Urothelium cell line (cell line): ENCODE data around the gene PDE9A.

Experiments used
- DNase-seq: peaks from one replicate; pipeline ENCODE4 v3.0.0; 2011; ENCODE audit warnings: low spot score, mixed read lengths
- FAIRE-seq: peaks from 2 replicates; lab custom pipeline; 2011; peaks lifted over from hg19 to GRCh38; lab: Jason Lieb, UNC

PDE9A gene

DNA sequence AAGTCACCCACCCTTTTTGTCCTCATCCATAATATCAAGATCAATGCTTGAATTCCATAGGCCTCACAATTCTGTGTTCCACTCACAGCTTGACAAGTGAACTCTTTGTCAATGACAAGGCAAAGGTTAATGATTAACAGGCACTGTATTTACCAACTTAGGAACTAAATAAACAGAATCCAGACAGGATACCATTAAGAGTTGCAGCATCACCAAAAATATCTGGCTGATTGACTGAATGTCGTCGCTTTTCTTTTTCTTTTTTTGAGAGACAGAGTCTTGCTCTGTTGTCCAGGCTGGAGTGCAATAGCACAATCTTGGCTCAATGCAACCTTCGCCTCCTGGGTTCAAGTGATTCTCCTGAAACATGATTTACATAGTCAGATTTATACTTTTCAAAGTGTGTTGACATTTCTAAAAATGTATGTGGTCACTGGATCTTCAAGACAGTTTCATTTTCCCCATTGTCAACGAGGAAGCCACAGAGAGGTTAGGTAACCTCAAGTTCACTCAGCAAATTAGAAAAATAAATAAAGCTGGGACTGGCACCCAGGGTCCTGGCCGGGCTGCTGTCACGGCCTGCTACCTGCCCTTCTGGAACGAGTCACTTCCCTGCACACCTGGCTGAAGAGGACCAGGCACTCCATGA is 81.0 kb downstream of the PDE9A start:
- no peak for FAIRE-seq
- no peak for DNase-seq

DNA sequence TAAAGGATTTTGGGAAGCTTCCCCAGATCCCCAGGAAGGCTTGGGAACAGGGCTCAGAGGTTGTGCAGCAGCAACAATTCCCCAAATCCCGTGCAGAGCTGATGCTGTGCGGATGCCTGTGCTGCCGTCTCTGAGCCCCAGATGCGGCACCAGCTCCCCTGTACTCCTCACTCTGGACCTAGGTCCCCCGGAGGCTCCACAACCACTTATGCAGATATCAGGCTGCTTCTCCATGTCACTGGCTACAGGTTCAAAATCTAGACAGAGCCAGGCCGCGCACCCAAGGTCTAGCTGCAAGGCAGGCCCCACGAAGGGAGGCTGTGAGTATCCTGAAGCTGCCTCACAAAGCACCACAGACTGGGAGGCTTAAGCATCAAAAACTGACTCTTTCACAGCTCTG is 81.6 kb downstream of the PDE9A start:
- no peak for FAIRE-seq
- DNase-seq: no peak

DNA sequence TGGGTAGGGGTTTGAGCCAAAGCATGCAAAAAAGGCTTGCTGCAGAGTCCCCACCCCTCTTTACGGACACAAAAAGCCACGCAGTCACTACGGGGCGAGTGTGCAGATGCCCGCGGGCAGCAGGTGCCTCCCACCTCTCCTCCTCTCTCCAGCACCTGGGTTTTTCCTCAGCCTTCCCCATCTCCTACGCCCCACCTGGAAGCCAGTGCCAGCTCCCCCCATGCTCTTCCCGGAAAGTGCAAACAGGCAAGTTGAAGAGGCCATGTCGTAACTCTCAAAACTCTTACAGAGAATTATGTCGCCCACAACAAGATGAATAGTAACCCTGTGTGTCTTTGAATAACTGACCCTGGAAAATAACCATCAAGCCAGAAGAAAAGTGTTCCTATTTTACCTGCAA is 82.5 kb downstream of the PDE9A start:
- FAIRE-seq: no peak
- no peak for DNase-seq

DNA sequence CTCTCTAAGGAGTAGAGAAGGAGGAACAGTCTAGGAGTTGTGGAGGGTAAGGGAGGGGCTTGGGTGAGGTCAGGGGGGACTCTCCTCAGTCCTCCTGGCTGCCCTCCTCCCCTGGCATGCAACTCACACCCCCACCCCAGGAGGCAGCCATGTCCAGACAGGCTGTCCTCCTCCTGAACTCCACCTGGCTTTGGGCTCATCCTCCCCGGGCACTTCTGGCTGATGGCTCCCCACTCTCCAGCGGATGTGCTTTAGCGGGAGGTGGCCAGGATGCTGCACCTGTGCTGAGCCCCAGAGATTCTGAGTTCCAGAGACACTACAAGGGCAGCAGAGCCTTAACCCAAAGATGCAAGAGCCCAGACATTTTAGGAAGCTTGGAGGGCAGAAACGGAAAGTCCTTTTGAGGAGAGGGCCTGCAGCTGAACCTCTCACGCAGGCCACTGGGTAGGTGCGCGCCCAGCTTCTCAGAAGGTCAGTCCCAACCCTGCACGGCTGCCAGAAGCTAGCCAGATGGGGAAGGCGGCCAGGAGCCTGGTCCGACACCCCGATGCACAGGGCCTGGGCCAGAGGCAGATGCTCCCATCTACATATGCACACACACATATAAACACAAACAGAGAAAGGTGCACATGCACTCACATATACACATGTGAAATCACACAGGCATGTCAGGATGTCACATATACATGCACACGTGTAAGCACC is 83.4 kb downstream of the PDE9A start:
- no peak for DNase-seq
- FAIRE-seq: no peak

DNA sequence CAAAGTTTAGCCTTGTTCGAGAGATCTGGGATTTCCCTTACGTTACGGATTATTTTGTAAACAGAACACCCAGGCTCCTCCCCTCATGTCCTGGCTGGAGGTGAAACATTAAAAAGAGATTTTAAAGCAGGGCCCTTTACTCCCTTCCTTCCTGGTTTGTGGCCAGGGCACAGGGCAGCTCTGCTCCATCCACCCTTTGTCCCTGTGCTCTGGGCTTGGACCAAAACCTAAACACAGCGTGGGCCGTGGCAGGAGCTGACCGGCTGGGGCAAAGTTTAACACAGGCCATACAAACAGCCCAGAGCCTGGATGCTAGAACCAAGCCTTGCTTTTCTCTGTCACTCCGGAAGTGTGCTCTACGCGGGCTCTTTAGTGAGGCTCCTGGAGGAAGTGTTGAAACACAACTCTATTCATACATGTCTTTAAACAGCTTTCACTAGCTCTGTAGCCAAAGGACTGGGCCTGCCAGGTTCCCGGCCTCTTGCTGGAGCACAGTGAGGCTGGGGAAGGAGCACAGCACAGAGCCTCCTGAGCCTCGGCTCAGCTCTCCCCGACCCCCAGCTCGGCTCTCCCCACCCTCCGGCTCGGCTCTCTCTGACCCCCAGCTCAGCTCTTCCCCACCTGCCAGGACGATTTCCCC is 84.7 kb downstream of the PDE9A start:
- DNase-seq: no peak
- no peak for FAIRE-seq

DNA sequence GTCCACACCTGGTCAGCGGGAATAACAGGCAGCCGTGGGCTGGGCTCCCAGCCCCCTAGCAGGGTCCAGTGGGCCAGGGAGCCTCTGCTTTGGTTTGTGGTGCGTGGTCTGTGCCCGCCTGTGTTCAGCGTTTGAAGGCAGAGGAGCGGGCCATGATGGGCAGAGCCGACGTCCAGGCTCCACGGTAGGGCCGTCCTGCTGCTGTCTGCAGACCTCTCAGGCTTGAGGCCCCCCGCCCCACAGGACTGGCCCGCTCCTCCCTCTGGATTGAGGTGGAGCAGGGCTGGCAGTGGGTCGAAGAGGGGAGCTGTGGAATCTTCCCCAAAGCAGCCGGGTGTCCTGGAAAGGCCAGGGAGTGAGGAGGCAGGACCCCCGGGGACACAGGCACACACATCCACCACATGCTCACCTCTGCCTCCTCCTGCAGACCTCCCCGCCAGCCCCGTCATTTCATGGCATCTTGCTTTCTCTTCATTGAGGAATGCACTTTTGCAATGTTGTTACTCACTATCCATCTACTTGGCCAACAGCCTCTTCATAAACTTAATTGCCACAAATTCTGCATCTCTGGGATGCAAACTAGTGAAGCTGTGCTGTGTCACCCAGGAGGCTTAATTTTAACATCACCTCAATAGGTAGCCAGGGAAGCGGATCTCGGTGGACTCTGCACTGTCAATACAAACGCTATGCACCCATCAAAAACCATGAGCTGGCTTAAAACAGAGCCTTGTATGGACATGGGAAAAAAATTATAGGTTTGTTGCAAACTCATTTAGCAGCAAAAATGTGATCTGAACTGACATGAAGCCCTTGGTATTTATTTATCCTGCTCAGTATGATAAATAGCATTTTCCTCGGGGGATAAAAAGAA is 85.9 kb downstream of the PDE9A start:
- FAIRE-seq (no peak), DNase-seq (no peak)

DNA sequence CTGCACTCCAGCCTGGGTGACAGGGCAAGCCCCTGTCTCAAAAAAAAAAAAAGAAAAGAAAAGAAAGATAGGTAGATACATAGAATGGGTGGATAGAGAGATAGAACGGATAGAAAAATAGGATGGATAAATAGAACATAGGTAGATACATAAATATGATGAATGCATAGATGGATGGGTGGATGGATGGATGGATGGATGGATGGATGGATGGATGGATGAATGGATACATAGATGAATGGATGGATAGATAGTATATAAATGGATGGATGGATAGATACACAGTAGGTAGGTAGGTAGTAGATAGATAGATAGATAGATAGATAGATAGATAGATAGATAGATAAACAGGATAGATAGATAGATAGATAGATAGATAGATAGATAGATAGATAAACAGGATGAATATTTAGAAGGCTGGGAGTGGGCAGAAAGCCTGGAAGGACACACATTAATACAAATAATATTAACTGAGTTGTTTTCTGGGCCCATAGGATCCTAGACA is 87.0 kb downstream of the PDE9A start:
- DNase-seq: no peak
- FAIRE-seq: no peak

DNA sequence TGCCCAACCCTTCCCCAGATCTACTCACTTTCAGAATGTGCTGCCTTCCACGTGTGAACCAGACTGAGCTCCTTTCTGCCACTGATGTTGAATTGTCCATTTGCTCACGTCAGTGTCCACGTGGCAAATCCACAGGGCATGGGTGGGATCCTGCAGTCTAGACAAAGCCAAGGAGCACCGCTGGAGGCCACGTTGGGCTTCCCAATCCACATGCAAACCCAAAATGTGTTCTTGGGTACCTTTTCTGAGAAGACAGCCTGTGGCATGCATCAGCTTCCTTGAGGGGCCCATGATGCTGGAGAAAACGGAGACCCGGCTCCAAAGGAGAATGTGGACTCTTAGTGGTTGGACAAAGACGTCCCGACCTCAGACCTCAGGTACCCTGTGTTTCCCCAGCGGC is 87.6 kb downstream of the PDE9A start:
- FAIRE-seq (no peak), DNase-seq (no peak)

DNA sequence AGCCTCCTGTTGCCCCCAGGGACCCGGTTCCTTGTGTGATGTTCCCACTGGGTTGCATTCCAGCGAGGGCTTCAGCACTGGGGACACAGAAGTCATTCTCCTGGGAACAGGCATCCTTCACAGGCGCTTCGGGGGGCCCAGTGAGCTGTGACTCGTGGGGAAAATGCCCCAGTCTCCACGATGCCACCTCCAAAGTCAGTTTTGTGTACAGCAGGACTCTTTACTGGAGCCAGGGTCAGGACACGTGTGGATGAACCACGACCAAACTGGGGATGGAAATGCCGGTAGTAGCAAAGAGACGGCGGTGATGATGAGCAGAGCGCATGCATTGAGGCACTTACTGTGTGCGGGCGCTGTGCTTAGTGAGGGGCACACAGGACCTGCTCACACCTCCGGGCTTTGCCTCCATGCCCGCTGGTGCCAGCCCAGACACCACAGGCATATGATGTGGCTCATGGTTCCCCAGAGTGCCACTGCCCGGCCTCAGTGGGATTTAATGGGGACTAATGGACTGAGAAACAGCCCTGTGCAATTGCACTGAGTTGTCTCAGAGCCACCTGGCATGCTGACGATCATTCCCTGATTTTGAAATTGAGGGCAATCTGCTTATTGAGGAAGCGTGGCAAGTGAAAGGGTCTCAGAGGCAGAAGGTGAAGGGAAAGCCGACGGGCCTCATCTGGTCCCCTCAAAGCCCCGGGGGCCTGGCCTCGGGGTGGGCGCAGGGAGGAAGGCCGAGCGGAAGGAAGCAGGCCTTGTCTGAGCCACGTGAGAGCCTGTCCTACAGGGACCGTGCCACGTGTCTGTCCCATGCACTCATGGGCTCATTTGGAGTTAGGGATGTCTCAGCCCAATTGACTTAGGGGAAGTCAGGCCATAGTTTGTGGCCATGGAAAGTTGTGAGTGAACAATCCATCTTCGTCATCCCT is 91.4 kb downstream of the PDE9A start:
- no peak for DNase-seq
- no peak for FAIRE-seq

DNA sequence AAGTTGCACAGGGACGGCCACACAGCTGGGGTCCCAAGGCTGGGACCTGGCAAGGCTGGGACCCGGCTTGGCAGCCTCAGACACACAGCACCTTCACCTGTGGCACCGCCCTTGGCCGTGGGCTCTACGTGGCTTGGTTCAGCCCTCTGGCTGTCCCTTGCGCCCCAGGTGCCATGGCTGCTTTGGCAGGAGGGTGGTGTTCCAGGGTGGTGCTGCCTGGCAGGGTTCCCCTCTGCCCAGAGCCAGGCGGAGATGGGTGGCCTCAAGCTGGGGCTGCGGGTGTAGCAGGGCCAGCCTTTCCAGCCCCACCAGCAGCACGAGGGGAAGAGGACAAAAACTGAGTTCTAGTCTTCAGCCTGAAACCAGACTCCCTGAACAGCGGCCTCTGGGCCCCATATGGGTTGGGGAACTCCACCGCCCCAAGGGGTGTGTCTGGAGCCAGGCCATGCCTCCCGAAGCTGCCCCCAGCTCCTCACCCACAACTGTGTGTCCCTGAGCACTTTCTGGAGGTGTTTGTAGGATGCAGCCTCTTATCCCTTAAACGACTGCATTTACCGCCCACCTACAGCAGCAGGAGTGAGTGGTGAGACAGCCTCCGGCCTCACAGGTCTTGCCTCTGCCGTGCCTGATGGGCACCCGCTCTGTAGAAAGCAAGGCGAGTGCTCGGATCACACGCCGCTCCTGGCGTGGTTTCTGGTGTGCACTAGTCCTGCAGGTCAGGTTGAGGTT is 92.3 kb downstream of the PDE9A start:
- FAIRE-seq (no peak), DNase-seq (no peak)

DNA sequence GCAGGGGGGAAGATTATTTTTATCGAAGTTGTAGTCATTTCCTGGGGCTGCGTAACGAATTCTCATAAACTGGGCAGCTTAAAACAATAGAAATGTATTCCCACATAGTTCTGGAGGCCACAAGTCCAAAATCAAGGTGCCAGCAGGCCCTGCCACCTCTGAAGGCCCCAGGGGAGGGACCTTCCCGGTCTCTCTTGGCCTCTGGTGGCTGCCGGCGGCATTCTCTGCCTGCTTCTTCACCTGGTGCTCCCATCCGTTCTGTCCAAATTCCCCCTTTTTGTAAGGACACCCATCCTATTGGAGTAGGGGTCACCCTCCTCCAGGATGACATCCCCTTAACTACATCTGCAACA is 92.8 kb downstream of the PDE9A start:
- DNase-seq (no peak), FAIRE-seq (no peak)

DNA sequence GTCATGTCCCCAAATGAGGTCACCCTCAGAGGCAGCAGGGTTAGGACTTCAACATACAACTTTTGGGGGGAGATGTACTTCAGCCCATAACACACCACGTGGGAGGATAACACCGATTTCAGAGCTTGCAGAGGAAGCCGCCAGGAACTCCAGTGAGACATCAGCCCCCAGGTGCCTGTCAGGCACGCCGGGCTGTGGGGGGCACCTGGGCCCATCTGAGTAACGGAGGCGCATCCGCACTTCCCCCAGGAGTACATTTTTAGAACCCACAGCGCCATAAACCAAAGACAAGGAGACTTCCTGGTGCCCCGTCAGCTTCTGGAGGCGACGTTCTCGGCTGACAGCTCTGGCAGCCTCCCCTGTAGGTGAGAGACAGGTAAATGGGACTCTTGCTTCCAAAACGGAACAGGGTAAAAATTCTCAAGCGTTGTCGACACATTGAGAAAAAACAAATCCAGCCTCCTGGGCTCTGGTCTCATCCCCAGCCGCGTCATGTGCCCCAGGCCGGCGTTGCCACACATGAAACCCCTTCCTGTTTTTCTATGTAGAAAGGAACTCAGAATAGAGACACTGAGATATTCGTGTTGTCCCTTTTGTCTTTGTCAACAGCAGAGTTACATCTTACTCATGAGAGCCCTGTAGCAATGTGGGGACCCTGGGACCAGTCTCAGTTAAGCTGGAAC is 93.3 kb downstream of the PDE9A start:
- DNase-seq: no peak
- FAIRE-seq: no peak

DNA sequence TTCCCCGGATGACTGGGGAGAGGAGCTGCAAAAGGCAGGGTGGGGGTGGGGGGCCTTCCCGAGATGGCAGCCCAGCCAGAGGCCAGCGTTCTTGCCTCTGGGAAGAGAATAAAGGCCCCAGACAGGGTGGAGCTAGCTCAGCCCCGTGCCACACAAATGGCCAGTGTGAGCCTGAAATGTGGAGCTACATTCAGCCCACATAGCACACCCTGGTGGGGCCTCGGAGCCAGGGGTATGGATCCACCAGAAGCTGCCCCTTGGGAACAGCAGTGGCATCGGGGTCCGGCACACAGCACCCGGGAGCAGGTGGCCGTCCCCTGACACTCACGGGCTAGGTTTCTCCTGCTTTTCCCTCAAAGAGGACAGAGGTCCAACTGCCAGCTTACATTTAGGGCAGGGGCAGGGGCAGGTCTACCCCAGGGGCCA is 93.9 kb downstream of the PDE9A start:
- DNase-seq (no peak), FAIRE-seq (no peak)

DNA sequence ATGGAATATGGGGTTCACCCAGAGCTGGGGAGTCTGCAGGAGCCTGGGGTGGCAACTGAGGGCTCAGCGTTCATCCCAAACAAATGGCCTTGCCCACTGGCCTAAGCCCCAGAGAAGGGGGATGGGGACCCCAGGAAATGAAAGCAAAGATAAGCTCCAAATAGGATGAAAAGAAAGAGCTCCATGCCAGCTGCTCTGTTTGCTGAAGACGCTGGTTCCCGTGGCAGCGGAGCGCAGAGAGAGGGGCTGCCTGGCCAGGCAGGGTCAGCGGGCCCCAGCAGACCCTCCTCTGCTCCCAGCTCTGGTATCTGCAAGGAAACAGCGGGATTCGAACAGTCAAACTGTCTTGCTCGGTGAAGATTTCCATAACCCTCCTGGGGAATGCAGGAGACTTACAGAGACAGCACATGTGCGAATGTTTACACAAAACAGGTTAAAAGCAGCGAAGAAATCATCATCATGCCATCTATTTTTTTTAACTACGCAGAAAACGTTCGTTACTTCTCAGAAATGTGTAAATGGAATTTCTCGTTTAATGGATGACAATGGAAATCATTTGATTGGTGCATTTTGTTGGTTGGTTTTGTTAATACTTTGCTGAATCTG is 94.4 kb downstream of the PDE9A start:
- no peak for DNase-seq
- no peak for FAIRE-seq

DNA sequence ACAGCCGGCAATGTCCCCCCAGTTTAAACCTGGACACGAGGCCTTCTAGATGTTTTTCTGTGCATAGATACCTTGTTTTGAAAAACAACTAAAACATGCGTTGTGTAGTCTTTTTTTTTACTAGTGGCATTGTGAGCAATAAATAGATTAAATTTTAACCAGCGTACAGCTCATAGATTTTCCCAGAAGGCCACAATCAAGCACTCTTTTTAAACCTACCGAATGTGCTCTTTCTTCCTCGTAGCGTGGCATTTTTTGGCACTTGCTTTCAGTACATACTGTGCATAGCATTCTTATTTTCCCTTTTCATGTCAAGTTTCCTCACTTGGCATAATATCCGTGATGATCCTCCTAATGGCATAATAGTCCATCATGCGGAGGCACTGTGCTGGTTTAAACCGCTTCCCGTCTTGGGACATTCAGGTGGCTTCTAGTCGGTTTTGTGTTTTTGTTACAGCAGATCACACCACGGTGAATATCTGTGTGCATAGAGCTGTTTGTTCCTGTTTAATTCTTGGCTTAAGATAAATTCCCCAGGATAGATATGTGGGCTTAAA is 95.3 kb downstream of the PDE9A start:
- no peak for DNase-seq
- no peak for FAIRE-seq

DNA sequence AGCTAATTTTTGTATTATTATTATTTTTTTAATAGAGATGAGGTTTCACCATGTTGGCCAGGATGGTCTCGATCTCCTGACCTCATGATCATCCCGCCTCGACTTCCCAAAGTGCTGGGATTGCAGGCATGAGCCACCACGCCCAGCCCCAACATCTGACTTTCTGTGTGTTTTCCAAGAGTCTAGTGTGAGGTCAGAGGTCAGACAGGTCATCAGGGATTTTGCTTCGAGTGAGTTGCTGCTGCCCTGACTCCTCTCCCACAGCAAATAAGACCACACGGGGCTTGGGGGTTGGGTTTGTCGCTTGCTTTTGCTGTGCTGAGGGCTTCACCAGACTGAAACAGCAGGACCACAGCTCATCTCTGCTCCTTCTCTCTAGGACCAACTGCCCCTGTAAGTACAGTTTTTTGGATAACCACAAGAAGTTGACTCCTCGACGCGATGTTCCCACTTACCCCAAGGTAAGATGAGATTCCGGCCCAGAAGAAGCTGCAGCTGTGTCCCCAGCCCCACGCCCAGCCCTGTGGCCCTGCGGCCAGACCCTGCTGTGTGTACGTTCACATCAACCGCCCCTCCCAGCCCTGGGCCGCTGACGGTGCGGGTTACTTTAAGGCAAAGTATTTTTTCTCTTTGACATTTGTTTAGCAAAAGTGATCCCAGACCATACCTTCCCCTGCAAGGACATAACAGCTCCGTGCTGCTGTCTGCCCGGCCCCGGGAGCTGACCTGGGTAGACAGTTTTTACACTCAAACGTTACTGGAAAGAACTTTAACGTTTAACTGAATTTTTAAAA is 97.5 kb downstream of the PDE9A start:
- FAIRE-seq: no peak

DNA sequence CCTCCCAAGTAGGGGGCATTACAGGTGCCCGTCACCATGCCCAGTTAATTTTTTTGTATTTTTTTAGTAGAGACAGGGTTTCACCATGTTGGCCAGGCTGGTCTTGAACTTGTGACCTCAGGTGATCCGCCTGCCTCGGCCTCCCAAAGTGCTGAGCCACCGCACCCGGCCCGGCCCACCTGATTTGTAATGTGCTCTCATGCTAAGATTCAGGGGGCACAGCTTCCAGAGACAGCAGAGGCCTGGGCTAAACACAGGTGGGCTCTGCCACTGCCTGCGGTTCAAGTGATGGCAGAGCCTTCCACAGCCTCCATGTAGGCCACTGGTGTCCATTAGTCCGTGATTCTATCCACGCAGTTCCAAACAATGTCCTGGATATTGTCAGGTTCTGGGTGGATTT is 98.4 kb downstream of the PDE9A start:
- DNase-seq (no peak), FAIRE-seq (no peak)

More for the DNA sequence above, 97.5 kb downstream of the PDE9A start:
- no peak for DNase-seq
